IPS-NIHi11 (cell line): ENCODE data around the gene NISCH.

ENCODE experiments used
- DNase-seq: peaks from one replicate; pipeline ENCODE4 v3.0.0; 2012; ENCODE audit warnings: mixed read lengths, low spot score

NISCH gene

DNA sequence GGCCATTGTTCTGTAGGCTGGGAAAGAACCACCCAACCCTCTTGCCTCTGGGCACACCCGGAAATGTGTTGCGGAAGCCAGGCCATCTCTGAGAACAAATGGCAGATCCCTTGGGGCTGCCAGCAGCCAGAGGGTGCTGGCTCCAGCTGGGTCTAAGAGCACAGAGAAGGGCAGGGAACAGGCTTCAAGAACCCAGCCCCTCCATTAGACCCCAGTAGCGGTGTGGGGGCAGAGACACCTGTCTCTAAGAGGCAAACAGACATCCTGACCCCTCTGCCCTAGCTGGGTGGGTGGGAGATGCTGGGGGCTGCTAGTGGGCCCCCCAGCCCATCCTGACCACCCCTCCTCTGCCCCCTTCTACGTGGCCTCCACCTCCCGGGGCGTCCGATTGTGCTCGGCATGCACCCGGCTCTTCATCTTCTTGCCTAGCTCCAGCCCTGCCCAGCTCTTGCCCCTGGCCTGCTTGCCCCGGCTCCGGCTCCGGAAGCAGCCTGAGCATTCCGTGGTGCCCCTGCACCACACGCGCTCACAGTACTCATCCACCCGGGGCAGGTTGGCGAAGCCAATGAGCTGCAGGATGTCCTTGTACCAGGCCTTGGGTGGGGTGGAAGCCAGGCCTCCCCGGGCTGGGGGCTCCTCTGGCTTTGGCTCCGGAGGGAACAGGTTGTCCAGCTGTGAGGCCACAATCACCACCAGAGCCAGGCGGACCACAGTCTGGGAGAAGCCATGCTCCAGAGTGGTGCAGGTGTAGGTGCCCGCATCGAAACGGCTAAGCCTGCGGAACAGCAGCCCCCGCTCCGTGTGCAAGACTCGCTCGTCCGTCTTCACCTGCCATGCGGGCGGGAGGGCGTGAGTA lies 19.9 kb upstream of the NISCH start:
- no peak for DNase-seq

DNA sequence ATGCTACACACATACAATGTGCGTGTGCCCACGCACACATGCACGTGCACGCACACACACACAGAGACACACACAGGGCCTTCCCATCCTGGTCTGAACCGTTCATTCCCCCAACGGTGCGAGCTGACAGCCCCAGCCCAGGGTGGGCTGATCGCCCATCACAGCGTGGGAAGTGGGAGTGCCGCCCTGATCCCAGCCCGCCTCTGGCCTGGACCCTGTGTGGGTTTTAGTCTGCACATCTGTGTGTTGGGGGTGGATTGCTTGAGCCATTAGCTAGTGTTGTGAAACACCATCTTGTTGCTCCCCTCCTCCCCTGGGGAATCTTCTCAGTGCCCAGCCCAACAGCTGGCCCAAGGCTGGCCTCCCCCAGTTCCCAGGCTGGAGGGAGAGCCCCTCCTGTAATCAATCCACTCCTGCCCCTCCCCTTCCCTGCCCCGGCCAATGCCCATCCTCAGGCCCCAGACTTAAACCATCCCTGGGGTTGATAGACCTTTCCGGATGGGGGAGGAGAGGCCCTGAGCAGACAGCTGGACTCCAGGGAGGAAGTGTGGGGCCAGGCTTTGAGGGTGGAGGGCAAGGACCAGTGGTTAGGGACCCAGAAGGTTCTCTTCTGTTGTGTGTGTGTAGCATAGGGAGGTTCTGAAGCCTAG lies 18.8 kb upstream of the NISCH start:
- DNase-seq = no peak

DNA sequence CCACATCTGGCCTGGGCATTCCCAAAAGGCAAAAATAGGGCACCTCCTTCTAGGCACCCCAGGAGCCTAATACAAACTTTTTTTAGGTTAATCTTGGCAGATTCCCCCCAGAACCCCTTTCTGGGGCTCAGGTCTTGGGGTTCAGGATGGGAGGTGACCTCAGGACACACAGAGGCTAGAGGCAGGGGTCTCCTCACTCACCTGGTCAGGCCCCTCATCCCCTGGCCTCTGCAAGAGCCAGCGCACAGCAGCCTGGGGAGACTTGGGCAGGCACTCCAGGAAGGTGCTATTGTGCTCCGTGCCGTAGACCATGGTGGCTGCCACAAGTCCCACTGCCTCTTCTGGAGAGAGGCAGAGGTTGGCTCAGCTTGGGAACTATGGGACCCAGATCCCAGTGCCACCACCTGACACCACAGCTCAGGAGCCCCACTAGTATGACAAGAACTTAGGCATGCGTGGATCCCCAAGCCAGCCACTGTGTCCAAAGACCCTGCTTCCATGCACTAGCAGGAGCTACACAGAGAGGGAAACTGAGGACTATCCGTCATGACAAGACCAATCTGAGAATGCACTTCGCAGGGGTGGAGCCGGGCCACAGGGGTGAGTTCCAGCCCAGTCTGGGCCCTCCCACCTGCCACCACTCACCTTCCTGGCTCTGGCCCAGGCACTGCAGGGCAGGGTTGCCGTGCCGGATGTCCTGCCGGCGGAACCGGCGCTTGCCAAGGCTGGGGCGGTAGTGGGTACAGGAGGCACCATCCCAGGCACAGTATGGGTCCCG lies 17.9 kb upstream of the NISCH start:
- peak; percentile 47 for DNase-seq

DNA sequence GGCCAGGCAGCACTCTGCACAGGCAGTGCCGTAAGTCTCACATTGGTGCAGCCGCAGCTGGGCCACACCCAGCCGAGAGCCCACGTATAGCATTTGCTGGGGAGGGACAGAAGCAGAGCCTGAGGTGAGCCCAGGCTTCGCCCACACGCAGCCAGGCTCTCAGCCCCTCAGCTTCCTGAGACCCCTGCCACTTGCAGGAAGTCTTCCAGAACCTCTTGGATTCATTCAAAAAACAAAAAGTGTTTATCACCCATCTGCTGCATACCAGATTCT lies 17.4 kb upstream of the NISCH start:
- DNase-seq = no peak

DNA sequence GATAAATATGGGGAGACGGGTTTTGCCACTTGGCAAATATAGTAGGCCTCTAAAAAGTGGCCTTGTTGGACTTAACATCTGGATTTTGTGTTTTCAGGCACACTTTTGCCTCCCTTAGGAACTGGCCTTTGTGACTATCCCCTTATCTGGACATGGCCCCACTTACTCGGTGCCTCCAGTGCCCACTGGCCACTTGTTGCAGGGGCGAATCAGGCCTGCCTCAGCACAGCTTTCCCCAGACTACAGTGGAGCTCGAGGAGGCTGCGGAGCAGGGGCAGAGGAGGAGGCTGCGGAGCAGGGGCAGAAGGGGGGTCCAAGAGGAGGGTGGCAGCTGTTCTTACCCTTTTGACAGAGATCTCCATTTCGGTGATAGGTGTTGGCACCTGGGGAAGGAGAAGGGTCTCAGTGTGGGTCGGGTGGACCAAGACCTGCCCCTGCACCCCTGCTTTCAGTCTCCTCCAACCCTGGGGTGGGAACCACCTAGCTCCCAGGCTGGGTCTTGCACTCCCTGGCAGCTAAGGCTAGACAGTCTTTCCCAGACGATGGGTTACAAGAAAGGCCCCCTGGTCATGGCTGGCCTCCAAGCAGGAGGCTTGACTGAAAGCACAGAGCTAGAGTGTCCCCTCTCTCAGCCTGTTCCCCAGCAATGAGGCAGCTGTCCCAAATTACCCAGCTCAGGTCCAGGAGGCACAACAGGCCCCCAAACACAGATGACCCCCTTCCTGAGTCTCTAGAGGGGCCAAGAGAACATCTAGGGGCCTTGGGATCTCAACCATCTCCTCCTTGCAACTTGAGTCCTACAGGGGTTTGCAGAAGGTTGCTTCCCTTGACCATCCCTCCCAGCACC lies 16.6 kb upstream of the NISCH start:
- DNase-seq = no peak

DNA sequence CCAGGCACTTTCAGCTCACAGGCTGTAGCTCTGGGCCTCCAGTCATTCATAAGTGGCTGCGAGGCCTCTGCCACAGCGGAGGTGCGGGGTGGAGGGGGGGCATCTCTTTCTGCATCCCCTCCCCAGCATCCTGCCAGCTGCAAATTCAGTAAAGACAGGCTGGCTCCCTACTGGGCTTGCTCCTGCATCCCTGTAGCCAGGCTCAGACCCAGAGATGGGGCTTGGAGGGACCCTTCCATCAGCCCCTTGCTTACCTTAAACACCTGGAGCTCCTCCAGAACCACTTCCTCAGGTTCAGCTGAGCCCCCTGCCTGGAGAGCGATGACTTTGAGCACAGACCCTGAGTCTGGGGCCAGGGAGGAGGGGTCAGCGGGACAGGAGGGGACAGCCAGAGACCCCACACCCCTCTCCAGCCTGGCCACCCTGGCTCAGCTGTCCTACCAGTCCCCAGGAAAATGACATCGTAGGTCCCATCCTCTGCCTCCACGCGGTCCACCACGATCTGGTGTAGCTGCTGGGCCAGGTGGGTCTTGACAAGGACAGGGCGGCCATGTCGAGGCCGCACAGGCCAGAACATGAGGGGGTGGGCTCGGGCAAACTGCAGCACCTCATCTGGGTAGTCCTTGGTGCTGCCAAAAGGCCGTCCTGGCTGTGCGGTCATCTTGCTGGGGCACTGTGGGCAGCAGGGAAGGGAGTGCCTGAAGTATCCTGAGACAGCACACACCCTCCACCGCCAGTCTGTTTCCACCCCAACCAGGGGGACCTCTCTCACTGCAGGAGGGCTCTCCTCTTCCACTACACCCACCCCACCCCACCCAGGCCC lies 15.8 kb upstream of the NISCH start:
- DNase-seq = no peak

DNA sequence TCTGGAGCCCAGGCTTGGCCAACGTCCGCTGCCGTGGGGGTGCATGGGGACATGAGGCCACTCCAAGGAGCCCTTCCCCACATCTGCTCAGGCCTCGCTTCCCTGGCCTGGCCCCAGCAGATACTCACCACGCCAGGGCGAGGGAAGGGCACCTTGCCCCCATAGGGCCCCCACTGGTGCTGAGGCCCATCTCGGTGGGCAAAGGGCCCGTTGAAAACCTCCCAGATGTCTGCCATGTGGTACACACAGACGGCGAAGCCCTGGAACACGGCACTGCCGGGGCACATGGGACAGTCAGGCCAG lies 15.2 kb upstream of the NISCH start:
- no peak for DNase-seq

DNA sequence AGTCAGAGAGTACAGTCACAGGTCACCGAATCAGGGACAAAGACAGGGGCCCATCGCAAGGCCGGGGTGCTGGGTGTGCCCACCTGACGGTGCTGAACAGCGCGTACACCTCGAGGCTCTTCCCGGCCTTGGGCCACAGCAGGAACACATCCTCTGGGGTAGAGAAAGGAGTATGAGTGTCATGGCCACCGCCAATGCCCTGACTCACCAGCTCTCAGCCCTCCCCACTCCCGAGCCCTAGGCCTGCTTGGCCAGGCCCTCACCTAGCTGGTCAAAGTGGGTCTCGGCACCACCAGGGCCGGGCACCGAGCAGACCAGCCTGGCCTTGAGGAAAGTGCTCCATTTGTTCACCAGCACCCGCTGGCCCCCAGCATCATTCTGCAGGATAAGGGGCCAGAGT lies 14.7 kb upstream of the NISCH start:
- no peak for DNase-seq

DNA sequence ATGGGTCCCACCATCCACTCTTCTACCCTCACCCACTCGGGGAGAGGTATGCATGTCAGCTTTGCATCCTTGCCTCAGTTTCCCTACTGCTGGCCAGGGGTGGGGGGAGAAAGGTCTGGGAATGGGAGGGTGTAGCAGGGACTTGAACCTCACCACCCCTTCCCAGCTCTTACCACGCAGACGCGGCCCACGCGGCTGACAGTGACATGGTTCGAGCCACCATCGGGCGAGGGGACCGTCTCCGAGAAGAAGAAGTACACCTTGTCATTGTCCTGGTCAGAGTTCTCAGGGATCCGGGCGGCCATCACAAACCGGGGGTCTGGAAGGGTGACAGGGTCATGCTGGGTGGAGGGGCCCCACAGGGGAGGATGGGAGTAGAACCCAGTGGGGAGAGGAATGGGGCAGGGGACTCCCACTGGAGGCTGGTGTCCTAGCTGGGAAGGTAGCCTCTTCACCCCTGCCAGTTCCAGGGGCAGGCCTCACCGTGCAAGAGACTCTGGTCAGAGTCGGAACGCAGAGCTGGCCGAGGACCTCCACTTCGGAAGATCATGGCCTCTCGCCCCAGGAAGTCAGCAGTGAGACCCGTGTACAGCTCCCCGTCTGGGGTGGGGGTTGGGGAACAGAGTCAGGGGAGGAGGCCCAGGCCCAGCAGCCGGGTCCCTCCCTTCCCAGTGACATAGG lies 14.2 kb upstream of the NISCH start:
- no peak for DNase-seq

DNA sequence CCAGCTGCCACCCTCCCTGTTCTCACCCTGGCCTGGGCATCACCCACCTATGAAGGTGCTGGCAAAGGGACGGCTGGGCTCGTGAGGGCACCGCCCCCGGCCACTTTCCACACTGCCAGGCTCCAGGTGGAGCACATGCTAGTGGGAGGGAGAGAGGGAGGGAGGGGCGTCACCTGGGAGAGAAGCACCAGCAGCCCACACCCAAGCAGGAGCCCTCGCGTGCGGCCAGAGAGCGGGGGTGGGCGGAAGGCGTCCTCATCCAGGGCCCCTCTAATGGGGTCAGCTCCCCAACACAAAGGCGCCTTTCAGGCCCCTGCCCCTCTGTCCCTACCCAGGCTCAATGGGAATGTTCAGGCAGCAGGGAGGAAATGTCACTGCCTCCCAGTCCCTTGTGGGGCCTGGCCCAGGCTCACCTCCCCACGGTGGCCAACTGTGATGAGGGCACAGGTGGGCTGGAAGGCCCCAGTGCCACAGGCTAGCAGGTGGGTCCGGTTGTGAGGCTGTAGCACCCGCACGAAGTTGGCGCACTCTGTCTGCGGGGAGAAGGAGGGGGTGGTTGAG lies 13.6 kb upstream of the NISCH start:
- no peak for DNase-seq

DNA sequence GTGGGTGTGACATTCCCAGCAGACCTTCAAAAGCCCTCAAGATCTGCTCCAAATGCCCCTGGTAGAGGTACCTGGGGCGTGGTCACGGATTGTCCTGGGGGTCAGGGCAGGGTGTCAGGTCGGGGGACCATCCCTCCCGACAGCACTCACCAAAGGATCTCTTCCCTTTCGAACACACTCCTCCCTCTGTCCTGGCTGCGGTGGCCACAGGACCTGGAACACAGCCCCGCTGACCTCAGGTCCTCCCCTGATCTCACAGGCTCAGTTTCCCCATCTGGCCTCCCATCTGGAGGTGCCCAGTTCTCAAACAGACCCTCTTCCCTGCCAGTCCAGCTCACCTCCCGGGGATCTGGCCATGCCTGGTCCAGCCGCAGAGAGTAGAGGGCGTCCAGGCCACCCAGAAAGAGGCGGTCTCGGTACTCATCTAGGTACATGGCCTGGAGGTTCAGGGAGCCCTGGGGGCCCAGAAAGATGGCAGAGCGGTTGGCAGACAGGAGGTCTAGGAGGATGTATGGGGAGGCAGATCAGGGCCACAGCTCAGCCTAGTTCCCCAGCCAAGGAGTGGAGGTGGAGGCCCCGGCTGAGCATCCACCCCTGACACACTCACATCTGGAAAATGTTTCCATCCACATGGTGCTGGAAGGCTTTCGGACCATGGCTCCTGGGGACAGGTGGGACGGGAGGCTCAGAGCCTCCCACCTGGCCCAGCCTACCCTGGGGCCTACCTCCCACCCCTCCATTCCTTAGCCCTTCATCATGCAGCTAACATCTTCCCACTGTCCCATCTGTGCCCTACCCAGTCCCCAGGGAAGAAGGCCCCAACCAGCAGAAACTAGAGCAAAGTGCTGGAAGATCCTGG lies 12.8 kb upstream of the NISCH start:
- no peak for DNase-seq

DNA sequence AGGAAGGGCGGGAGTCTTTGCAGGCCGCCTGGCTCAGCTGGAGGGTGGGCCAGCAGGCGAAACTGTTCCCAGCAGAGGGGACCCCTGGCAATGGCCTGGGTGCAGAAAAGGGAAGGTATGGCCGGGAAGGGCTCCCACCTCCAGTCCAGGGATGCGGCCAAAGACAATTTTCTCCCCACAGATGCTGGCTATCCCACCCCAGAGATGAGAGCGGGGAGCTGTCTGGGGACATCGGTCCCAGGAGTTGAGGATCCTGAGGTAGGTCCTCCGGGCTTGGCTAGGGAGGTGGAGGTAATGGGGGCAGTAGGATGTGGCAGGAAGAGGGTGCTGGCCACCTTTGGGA lies 12.2 kb upstream of the NISCH start:
- no peak for DNase-seq

DNA sequence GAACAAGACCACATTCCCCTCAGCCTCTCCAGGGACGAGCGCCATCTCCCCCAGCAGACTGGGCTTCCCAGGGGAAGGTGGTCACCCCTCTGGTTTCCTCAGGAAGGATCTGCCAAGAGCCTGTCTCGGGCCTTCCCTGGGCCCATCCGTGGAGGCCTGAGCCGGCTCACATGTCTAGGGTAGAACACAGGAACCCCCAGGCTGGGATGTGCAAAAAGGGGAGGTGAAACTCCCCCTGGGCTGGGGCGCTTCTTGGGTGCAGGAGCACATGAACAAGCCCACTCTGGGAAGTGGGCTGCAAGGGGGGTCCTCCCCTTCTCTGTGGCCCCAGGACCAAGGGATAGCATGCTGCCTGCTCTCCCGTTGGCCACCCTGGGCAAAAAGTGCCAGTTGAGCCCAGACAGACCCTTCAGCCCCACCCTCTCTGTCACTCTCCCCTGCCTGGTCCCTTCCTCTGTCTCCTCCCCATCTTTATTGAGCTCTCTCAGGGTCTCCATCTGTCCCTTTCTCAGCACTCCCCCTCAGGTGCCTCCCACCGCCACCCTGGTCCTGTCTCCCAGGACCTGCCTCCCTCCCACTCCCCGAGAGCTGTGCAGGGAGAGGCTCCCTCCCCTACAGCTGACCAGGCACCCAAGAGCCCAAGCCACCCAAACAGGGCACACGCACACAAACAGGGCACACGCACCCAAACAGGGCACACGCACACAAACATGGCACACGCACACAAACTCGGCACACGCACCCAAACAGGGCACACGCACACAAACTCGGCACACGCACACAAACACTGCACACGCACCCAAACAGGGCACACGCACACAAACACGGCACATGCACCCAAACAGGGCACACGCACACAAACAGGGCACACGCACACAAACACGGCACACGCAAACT lies 11.4 kb upstream of the NISCH start:
- DNase-seq = no peak

DNA sequence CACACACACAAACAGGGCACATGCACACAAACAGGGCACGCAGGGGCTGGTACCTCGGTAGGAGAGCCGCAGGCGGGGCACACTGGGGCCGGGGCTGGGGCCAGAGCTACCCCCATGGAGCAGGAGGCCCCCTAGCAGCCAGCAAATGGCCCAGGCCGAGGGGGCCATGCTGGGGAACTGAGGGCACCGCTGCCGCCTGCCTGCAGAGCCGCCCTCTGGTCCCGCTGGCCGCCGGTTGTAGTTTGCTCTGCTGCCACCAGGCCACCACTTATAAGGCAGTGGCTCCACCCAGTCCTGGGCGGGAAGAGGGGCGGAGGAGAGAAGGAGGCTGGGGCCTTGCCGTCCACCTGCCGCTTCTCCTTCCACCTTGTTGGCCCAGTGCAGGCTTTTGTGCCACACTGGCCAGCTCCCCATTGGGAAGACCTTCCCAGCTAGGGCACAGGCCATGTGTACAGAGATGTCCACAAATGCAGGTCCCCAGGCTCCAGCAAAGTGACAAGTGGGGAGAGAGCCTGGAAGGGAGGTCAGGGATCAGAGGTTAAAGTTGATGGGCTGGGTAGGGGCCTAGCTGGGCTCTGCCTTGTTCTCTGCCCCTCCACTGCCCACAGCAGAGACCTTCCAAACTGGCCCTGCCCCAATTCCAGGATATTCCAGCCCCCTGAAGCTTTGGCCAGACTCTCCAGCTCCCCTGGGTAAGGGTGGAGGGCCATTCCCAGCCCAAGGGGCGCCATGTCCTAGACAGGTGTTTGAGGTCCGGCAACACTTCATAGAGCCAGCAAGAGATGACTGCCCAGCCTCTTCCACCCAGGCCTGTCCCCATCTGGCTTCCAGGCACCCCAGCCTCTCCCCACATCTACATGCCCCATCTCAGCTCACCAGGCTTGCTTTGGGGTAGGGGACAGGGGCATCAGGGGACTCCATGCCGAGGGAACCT lies 10.3 kb upstream of the NISCH start, which contains the start of gene SEMA3G:
SEMA3G (minus strand) TSS at position 244 of the 934 bp plus-strand sequence; CDS start at position 168, 76 bp downstream.
- DNase-seq = peak; percentile 92

DNA sequence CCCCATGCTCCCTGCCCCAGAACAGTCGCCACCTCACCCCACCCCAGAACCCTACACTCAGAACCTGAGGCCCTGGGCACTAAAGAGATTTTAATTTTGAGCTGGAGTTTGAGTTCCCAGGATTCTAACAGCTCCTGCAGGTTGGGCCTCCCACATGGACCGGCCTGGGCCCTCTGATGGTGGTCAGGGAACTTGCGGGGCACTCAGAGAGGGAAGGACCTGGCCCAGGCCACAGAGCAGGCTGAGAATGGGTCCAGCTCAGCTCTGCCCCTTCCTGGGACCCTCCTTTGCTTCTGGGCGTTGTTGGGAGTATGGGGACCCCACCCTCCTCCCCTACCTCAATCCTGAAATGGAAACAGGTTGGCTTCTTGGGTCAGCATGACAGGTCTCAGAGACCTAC lies 9.4 kb upstream of the NISCH start:
- no peak for DNase-seq

DNA sequence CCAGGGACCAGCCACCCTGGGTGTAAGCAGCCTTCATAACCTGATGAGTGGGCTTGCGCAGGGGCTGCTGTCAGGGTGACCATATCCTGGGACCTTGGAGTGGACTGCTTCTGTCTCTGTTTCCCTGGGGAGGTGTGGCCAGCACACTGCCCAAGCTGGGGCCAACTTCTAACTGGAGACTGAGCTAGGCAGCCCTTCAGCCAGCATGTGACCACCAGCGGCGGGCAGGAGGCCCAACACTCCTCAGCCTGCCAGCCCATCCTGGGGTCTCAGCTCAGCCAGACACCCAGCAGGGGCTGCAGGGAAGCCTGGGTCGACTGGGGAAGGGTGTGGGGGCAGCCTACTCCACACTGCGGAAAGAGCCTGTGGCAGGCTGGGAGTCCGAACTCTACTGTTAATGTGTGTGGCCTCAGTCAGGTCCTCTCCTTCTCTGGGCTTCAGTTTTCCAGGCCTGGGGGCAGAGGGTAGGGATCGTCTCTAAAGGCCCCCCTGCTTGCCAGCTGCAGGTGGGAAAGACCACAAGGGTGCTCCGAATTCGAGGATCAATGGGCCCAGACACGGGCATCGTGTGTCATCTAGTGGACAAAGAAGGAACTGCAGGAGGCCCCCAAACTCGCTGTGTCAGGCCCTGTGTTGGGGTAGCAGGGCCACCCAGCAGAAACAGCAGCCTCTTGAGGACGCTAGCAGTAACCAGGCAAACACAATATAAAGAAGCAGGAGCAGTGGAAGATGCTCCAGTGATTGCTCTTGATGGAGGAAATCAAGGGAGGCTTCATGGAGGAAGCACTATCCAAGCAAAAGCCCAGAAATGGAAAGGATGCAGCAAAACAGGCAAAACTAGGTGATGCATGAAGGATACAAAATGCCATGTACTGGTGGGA lies 8.5 kb upstream of the NISCH start:
- DNase-seq = peak; percentile 79
